Measurements from ENCODE around the gene USB1.
"Not testable (repeated sequence)": the region's sequence is repeated elsewhere in the genome, so short reads cannot be mapped to it uniquely, and the experiment has no call there.

Gene USB1

GRCh38 chr16:57995721-57996405 lies 5.3 kb upstream of the USB1 start:
- no peak for DNase-seq

GRCh38 chr16:57996406-57997175 lies 4.6 kb upstream of the USB1 start:
- DNase-seq: no peak

- no peak for DNase-seq
These were observed 4.1 kb upstream of the USB1 start for GRCh38 chr16:57997176-57997527.

- DNase-seq: no peak
These were observed 3.5 kb upstream of the USB1 start for GRCh38 chr16:57997528-57998265.

GRCh38 chr16:57998486-57998885 lies 2.7 kb upstream of the USB1 start:
- peak; percentile 42 for DNase-seq

- DNase-seq: no peak
These were observed 2.2 kb upstream of the USB1 start for GRCh38 chr16:57998992-57999365.

GRCh38 chr16:57999366-57999970 lies 1.7 kb upstream of the USB1 start:
- no peak for DNase-seq

- no peak for DNase-seq
These were observed 1.1 kb upstream of the USB1 start, which contains the start of gene ZNF319 for GRCh38 chr16:57999971-58000705. TSS of gene ZNF319 (minus strand) at chr16:58000672. CDS start at chr16:57998265, 2,407 bp downstream.

- DNase-seq: no peak
These were observed 691 bp downstream of the USB1 start for GRCh38 chr16:58001781-58002415.

- no peak for DNase-seq
These were observed 1.2 kb downstream of the USB1 start for GRCh38 chr16:58002416-58002800.

- no peak for DNase-seq
These were observed 1.7 kb downstream of the USB1 start for GRCh38 chr16:58002936-58003335.

- not testable (repeated sequence) for DNase-seq
These were observed 3.5 kb downstream of the USB1 start for GRCh38 chr16:58004736-58005135.

- DNase-seq: no peak
These were observed 8.7 kb downstream of the USB1 start for GRCh38 chr16:58009856-58010416.

- no peak for DNase-seq
These were observed 9.7 kb downstream of the USB1 start for GRCh38 chr16:58010886-58011285.

- DNase-seq: no peak
These were observed 10.4 kb downstream of the USB1 start for GRCh38 chr16:58011652-58012051.

GRCh38 chr16:58012481-58012880 lies 11.3 kb downstream of the USB1 start:
- no peak for DNase-seq

- no peak for DNase-seq
These were observed 12.2 kb downstream of the USB1 start for GRCh38 chr16:58013201-58013956.

GRCh38 chr16:58016840-58017446 lies 15.7 kb downstream of the USB1 start:
- no peak for DNase-seq

GRCh38 chr16:58018803-58019202 lies 17.6 kb downstream of the USB1 start:
- DNase-seq: no peak

- no peak for DNase-seq
These were observed 18.8 kb downstream of the USB1 start for GRCh38 chr16:58019866-58020538.
